Esophagus muscularis mucosa (tissue), 4 donors: ENCODE data around the gene GRID1. TPM values are rescaled to one million over a fixed set of nuclear protein-coding genes. Genes with fewer than 3 reads are reported as not detected.

ENCODE experiments used
- DNase-seq: peaks from one replicate; pipeline ENCODE4 v3.0.0-alpha.2; 2017; ENCODE audit errors: extremely low spot score
- H3K27ac ChIP-seq, 4 donors: fragments of 200-600 bp; sonication (generic); replicated peaks in 1 of 4; 1 replicate in 3 of 4; 2 replicates in 1 of 4; pipeline ENCODE4 v1.5.1; 2016 to 2019; ENCODE audit warnings: mild to moderate bottlenecking in 1 of 4
- H3K27me3 ChIP-seq, 4 donors: fragments of 200-600 bp; sonication (generic); one replicate each; pipeline versions ENCODE4 v1.5.1 to v1.6.0; 2016 to 2019
- H3K36me3 ChIP-seq, 4 donors: fragments of 200-600 bp; sonication (generic); one replicate each; pipeline ENCODE4 v1.5.1; 2016 to 2019
- H3K4me1 ChIP-seq, 4 donors: fragments of 200-600 bp; sonication (generic); one replicate each; pipeline ENCODE4 v1.5.1; 2016 to 2019
- H3K4me3 ChIP-seq, 4 donors: fragments of 200-600 bp; sonication (generic); 1 replicate in 2 of 4; 2 replicates in 2 of 4; pipeline ENCODE4 v1.5.1; 2016 to 2019; ENCODE audit warnings: mild to moderate bottlenecking in 4 of 4, moderate library complexity in 1 of 4
- H3K9me3 ChIP-seq, 4 donors: fragments of 200-600 bp; sonication (generic); 1 replicate in 3 of 4; 2 replicates in 1 of 4; pipeline ENCODE4 v1.5.1; 2016 to 2019
- CTCF ChIP-seq, 3 experiments: fragments of 200-600 bp in 2 of 3; fragments of 450-650 bp in 1 of 3; sonication (generic) in 2 of 3; IDR thresholded peaks; one replicate each; pipeline ENCODE4 v1.5.1; 2017 to 2019; ENCODE audit warnings: antibody characterized with exemption in 3 of 3, mild to moderate bottlenecking in 2 of 3, moderate library complexity in 1 of 3
- EP300 ChIP-seq: sonication (generic); formaldehyde crosslinking; IDR thresholded peaks from one replicate; pipeline ENCODE4 v1.6.1; 2017; ENCODE audit warnings: antibody characterized with exemption
- POLR2A ChIP-seq: fragments of 450-650 bp; IDR thresholded peaks from one replicate; pipeline ENCODE4 v1.6.1; 2017; ENCODE audit warnings: antibody characterized with exemption, moderate library complexity, mild to moderate bottlenecking, low read depth
- POLR2AphosphoS5 ChIP-seq, 2 donors: sonication (generic); formaldehyde crosslinking; IDR thresholded peaks; one replicate each; pipeline ENCODE4 v1.6.1; 2017; ENCODE audit warnings: antibody characterized with exemption in 2 of 2
- WGBS: methylation state at CpG from one replicate; pipeline ENCODE4 v1.1.5; 2018; 5-methylcytosine and 5-hydroxymethylcytosine counted together
- intact Hi-C: fragments of 100-400 bp; cut with DNase I; formaldehyde crosslinking; loops from one replicate; pipeline ENCODE4 v1.15.1; 2023
- total RNA-seq, 4 donors: library from RNA; depleted of rRNA; stranded (reverse); fragments of >200 nt; gene quantifications; one replicate each; pipeline versions ENCODE4 v1.1.0 to v1.2.1, GENCODE V29; 2016

GRID1 gene
- 1 to 10 TPM in 2 of 4 donors, under 1 TPM in 2; under 0.01 to 1.3 (median 1.1) TPM for total RNA-seq

GRCh38 chr10:86366033-86366901, at the start of gene GRID1:
TSS of gene GRID1 (minus strand) at chr10:86366795.
- Histone ChIP-seq H3K27ac (peak within 1 kb of the TSS in 1 of 4 donors; percentile 26), H3K36me3 (no peaks in the 10 kb centered on the region), H3K4me1 (peaks cover 23 to 53% (median 46%) of the 10 kb centered on the region in 4 donors), H3K9me3 (no peaks in the 10 kb centered on the region), H3K4me3 (peak within 1 kb of the TSS; percentile 57 to 69 (median 60)), H3K27me3 (peaks cover 10 to 89% (median 41%) of the 10 kb centered on the region in 4 donors)
- intact Hi-C loops, result no loop called here
- TF ChIP-seq CTCF (IDR thresholded peaks at IDR 0.05) (no peak), POLR2AphosphoS5 (IDR thresholded peaks at IDR 0.05) (no peak), POLR2A (no peak), EP300 (no peak)
- 3% methylated on average over 23 of the region's 119 CpGs for WGBS
- no peak for DNase-seq

GRCh38 chr10:86415583-86415982, 49.0 kb upstream of the GRID1 start:
- H3K9me3 ChIP-seq, result peaks cover 0 to 3% (median 0%) of the 10 kb centered on the region in 4 donors
- TF ChIP-seq POLR2A (no peak), POLR2AphosphoS5 (IDR thresholded peaks at IDR 0.05) (no peak), EP300 (no peak), CTCF (IDR thresholded peaks at IDR 0.05) (no peak)
- no peak overlapping the region for H3K4me3 ChIP-seq
- H3K36me3 ChIP-seq, result no peaks in the 10 kb centered on the region
- DNase-seq, result no peak
- no peak overlapping the region for H3K27ac ChIP-seq
- no peaks in the 10 kb centered on the region for H3K27me3 ChIP-seq
- WGBS, result 81% methylated on average over 5 of the region's 5 CpGs
- intact Hi-C loops, result no loop called here
- H3K4me1 ChIP-seq, result peaks cover 0 to 32% (median 23%) of the 10 kb centered on the region in 4 donors

GRCh38 chr10:86415116-86415515, 48.5 kb upstream of the GRID1 start:
- no peak overlapping the region for H3K27ac ChIP-seq
- H3K4me1 ChIP-seq, result peaks cover 0 to 32% (median 23%) of the 10 kb centered on the region in 4 donors
- DNase-seq, result no peak
- H3K27me3 ChIP-seq, result no peaks in the 10 kb centered on the region
- no peaks in the 10 kb centered on the region for H3K36me3 ChIP-seq
- TF ChIP-seq POLR2A, result no peak
- no peak for TF ChIP-seq POLR2AphosphoS5 (IDR thresholded peaks at IDR 0.05)
- no peak for TF ChIP-seq CTCF (IDR thresholded peaks at IDR 0.05)
- TF ChIP-seq EP300, result no peak
- H3K9me3 ChIP-seq, result peaks cover 0 to 4% (median 0%) of the 10 kb centered on the region in 4 donors
- intact Hi-C loops, result no loop called here
- no peak overlapping the region for H3K4me3 ChIP-seq
- WGBS, result 75% methylated on average over 3 of the region's 3 CpGs

GRCh38 chr10:86413046-86413728, 46.6 kb upstream of the GRID1 start:
- H3K4me3 ChIP-seq, result no peak overlapping the region
- TF ChIP-seq POLR2AphosphoS5 (IDR thresholded peaks at IDR 0.05) (no peak), CTCF (IDR thresholded peaks at IDR 0.05) (no peak), POLR2A (no peak)

More at GRCh38 chr10:86413046-86413728, 46.6 kb upstream of the GRID1 start:
- Histone ChIP-seq H3K4me1 (peaks cover 0 to 32% (median 23%) of the 10 kb centered on the region in 4 donors), H3K27me3 (no peaks in the 10 kb centered on the region), H3K36me3 (no peaks in the 10 kb centered on the region), H3K9me3 (peaks cover 0 to 4% (median 0%) of the 10 kb centered on the region in 4 donors), H3K27ac (no peak overlapping the region)
- no peak for DNase-seq
- 20% methylated on average over 6 of the region's 6 CpGs for WGBS
- intact Hi-C loops, result no loop called here
